ENCODE measurements around the gene CLPSL2. TPM values are rescaled to one million over a fixed set of nuclear protein-coding genes. Genes with fewer than 3 reads are reported as not detected.

The CLPSL2 gene
- total RNA-seq, 1 donor from 2014 or later, result not detected

- ATAC-seq, result no peak
- intact Hi-C loops (cut with DNase I), result no loop called here
- no peak for DNase-seq (ENCODE audit: missing footprints)
Observed at GRCh38 chr6:35808688-35809087, 32.3 kb downstream of the CLPSL2 start.

DNA sequence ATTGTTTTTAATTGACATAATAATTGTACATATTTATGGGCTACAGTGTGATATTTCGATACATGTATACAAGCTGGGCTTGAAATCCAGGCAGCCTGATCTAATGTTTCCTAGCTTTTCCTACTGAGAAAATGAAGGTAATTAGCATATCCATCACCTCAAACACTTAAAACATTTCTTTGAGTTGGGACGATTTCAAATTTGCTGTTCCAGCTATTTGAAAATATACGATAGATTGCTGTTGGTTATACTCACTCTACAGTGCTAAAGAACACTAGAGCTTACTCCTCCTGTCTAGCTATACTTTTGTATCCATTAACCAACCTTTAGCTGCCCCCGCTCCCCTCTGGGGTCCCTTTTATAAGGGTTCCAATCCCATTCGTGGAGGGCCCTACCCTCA, 33.4 kb downstream of the CLPSL2 start:
- ATAC-seq (no peak), DNase-seq (ENCODE audit: missing footprints) (no peak)
- intact Hi-C loops (cut with DNase I), result no loop called here

DNA sequence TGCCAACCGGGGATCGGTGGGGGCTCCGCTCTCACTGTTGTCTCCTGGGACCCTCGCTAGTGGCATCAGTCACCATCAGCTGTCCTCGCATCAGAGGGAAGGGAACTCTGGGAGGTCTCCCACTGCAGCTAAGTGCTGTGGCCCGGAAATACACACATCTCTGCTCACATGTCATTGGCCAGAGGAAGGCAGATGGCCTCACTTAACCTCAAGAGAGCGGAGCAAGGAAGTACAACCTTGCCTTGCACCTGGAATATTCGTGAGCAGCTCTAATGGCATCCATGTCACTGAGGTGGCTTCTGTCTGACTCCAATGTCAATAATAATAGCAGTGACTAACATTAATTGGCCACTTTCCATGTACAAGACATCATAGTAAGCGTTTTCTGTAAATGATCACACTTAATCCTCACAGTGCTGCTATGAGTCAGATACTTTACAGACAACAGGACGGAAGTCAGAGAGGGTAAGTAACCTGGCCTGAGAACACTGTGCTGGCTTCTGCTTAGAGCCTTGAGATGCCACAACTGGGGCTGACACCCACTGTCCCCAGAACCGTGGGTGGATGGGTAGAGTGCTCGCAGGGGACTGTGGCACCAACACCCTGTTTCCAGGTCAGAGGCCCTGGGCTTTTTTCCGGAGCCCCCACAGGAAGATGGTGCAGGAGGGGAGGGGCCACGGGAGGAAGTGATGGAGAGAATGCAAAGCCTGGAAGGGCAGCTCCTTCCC, 34.7 kb downstream of the CLPSL2 start:
- DNase-seq (ENCODE audit: missing footprints) (no peak), ATAC-seq (no peak)
- intact Hi-C loops (cut with DNase I), result no loop called here

DNA sequence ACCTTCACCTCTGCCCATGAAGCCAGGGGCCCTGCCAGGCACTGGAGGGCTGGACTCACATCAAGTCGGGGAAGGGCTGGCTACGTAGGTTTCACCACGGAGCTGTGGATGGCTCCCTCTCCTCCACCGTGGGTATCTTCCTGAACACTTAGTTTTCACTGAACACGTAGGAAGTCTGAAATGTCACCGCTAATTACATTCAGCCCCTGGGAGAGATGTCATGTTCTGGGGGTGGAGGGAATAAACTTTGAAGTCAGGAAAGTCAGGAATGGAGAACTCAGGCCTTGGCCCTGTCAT, 35.2 kb downstream of the CLPSL2 start:
- DNase-seq (ENCODE audit: missing footprints) (no peak), ATAC-seq (no peak)
- intact Hi-C loops (cut with DNase I), result no loop called here

- ATAC-seq (no peak), DNase-seq (ENCODE audit: missing footprints) (no peak)
- intact Hi-C loops (cut with DNase I), result no loop called here
Observed at GRCh38 chr6:35817515-35817914, 41.1 kb downstream of the CLPSL2 start.

GRCh38 chr6:35823601-35824000, 47.2 kb downstream of the CLPSL2 start:
- ATAC-seq (no peak), DNase-seq (ENCODE audit: missing footprints) (no peak)
- intact Hi-C loops (cut with DNase I), result no loop called here

DNA sequence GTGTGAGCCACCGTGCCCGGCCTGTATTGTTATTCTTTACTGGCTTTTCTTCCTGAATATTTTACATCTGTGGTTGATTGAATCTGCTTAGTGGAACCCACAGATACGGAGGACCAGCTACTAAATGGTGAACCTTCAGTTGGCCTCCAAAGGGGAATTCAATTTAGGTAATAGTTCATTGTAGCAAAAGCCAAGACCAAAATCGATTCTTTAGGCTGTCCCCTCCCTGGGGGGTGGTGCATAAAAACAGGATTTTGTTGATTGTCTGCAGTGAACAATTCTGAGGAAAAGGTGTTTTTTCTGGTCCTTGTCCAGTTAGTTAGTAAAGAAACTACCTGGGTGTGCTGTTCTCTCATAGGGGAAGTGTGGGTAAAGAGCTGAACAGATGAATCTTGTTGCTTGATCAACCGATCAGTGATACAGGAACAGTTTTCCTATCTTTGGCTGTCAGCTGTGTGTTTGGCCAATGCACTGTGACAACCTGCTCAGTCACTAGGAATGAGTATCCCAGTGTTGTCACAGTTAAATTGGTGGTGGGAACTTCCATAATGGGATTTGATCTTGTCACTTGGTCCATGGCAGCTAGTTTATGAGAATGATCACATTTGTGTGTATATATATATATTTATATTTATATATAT, 48.3 kb downstream of the CLPSL2 start:
- intact Hi-C loops (cut with DNase I), result no loop called here
- ATAC-seq (no peak), DNase-seq (ENCODE audit: missing footprints) (no peak)

Other genes starting within 250 kb of the CLPSL2 start
- 101 TPM for gene FKBP5, start 87.7 kb upstream of the CLPSL2 start, total RNA-seq
- not detected for gene ARMC12, start 39.6 kb upstream of the CLPSL2 start, total RNA-seq
- not detected for gene CLPSL1, start 4.4 kb downstream of the CLPSL2 start, total RNA-seq
- not detected for gene CLPS, start 20.7 kb downstream of the CLPSL2 start, total RNA-seq
- not detected for gene LHFPL5, start 28.8 kb downstream of the CLPSL2 start, total RNA-seq
- 18.7 TPM for gene SRPK1, start 144.5 kb downstream of the CLPSL2 start, total RNA-seq
- gene SLC26A8, start 248.0 kb downstream of the CLPSL2 start, total RNA-seq, result not detected

Data from Right ventricle myocardium inferior (tissue), 1 donor.